GM19372 (cell line): Measurements from ENCODE around the gene BTBD9.

Source experiments
- ATAC-seq: cut with Tn5 transposase; IDR thresholded peaks from one replicate; pipeline ENCODE4 v1.9.1; 2021; ENCODE audit warnings: mild to moderate bottlenecking, low read depth, moderate library complexity; ENCODE audit not compliant: unreplicated experiment

The BTBD9 gene

GRCh38 chr6:38172739-38173410 lies 466.9 kb downstream of the BTBD9 start:
- no peak for ATAC-seq

- no peak for ATAC-seq
Observed at GRCh38 chr6:38171997-38172738, 467.6 kb downstream of the BTBD9 start.

- ATAC-seq, result no peak
Observed at GRCh38 chr6:38170666-38171355, 468.9 kb downstream of the BTBD9 start.

GRCh38 chr6:38169977-38170526 lies 469.7 kb downstream of the BTBD9 start:
- ATAC-seq, result no peak

GRCh38 chr6:38169221-38169976 lies 470.3 kb downstream of the BTBD9 start:
- no peak for ATAC-seq

- no peak for ATAC-seq
Observed at GRCh38 chr6:38168699-38169098, 471.0 kb downstream of the BTBD9 start.

GRCh38 chr6:38168126-38168525 lies 471.6 kb downstream of the BTBD9 start:
- no peak for ATAC-seq

GRCh38 chr6:38167598-38167997 lies 472.1 kb downstream of the BTBD9 start:
- ATAC-seq, result no peak

- ATAC-seq, result no peak
Observed at GRCh38 chr6:38166411-38167240, 473.1 kb downstream of the BTBD9 start.

- no peak for ATAC-seq
Observed at GRCh38 chr6:38164671-38165108, 475.0 kb downstream of the BTBD9 start.

- ATAC-seq, result no peak
Observed at GRCh38 chr6:38164131-38164481, 475.6 kb downstream of the BTBD9 start.

GRCh38 chr6:38163186-38164130 lies 476.3 kb downstream of the BTBD9 start:
- no peak for ATAC-seq

GRCh38 chr6:38162493-38163185 lies 477.1 kb downstream of the BTBD9 start:
- ATAC-seq, result no peak

GRCh38 chr6:38161754-38162492 lies 477.8 kb downstream of the BTBD9 start:
- no peak for ATAC-seq

GRCh38 chr6:38161331-38161730 lies 478.4 kb downstream of the BTBD9 start:
- ATAC-seq, result no peak

- no peak for ATAC-seq
Observed at GRCh38 chr6:38160831-38161230, 478.9 kb downstream of the BTBD9 start.

GRCh38 chr6:38159596-38159995 lies 480.1 kb downstream of the BTBD9 start:
- ATAC-seq, result no peak
